Subcutaneous adipose tissue (tissue), 4 donors: ENCODE measurements around the gene FAM221B. TPM values are rescaled to one million over a fixed set of nuclear protein-coding genes. Genes with fewer than 3 reads are reported as not detected.

Source experiments
- CTCF ChIP-seq: fragments of 450-650 bp; IDR thresholded peaks from one replicate; pipeline ENCODE4 v1.5.1; 2016; ENCODE audit warnings: low read depth, mild to moderate bottlenecking, control low read depth, antibody characterized with exemption, moderate library complexity
- total RNA-seq, 4 donors: library from RNA; depleted of rRNA; stranded (reverse); fragments of >200 nt; gene quantifications; one replicate each; pipeline ENCODE4 v1.1.0, GENCODE V29; 2016

Gene FAM221B
- total RNA-seq, 4 donors from 2014 or later = not detected

DNA sequence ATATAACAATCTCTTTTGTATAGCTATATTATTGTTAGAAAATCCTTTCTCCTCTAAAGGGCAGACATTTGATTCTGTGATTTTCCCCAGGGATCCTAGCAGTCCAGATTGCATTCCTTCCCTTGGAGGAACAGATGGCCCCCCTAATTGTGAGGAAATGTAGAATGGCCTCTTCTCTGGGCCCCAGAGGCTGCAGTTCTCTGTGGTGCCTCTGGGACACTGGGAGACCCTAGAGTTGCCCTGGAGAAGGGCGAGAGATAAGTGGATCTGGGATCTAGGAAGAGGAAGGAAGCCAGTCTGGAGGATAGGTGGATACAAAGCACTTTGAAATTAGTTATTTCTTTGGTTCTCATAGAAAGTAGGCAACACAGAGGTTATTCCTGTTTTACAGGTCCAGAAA, 11.8 kb downstream of the FAM221B start:
- TF ChIP-seq CTCF = no peak

- TF ChIP-seq CTCF = no peak
Measured at GRCh38 chr9:35814841-35815543, 13.5 kb downstream of the FAM221B start, which contains the start of gene HINT2. TSS of gene HINT2 (minus strand) at chr9:35815042. CDS start at chr9:35814979, 63 bp downstream.

DNA sequence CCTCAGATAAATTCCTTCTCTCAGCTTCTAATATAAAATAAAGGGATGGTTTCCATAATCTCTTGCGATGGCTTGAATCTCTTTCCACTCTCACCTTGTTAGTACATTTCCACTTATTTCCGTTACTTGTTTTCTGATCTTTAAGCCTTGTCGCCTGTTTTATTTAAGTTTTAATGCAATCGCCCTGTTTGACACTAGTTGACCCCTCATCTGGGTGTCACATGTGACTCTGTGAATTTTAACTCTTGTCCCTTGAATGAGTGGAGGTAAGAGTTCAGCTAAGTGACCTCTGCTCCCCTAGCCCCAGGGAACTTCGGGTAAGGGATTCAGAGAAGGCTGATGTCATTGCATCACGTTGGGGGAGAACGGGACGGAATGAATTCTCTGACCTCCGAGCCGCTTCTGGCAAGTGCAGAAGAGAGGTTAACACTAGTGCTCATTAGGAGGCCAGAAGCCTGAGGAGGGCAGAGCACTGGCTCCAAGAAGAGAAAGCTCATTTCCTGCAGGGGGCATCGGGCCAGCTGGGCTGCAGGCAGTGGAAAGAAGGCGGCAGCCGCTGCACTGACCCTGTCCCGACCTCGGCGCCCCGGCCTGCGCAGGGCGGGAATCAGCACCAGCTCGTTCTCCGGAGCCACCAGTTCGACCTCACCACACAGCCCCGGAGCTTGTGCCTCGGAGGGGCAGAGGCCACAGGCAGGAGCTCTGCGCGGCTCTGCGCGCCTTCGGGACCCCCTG, 14.3 kb downstream of the FAM221B start:
- no peak for TF ChIP-seq CTCF

DNA sequence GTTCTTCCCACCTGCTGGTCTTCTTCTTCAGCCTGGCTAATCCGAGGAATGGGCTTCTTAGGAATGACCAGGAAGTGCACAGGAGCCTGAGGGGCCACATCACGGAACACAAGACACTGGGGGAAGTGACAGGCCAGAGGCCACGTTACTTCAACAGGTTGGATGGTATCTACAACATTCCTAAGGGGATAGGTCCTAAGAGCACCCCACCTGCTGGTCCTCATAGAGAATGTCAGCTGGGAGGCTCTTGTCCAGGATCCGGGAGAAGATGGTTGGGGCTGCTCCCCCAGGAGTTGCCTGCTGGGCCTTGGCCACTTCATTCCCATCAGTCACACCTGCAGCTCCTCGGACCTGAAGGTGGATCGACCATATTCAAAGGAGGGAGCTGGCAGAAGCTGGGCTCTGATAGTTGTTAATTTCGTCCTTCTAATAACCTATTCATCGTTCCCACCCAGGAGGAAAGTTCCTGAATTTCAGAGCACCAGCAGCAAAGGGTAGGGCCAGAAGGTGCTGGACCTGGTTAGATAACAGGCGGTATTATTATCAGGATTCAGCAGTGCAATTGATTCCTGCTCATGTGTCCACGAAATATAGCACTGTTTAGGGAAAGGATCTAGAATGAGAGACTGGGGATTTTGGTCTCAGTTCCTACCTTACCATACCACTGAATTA, 15.0 kb downstream of the FAM221B start:
- no peak for TF ChIP-seq CTCF

GRCh38 chr9:35812025-35812602, 16.4 kb downstream of the FAM221B start, which contains the start of gene SPAG8:
TSS of gene SPAG8 (minus strand) at chr9:35812262. CDS start at chr9:35812147, 115 bp downstream.
- no peak for TF ChIP-seq CTCF

GRCh38 chr9:35811381-35812024, 17.0 kb downstream of the FAM221B start:
- no peak for TF ChIP-seq CTCF
